Fibroblast of villous mesenchyme (primary cell): ENCODE data around the gene AOPEP. TPM values are rescaled to one million over a fixed set of nuclear protein-coding genes. Genes with fewer than 3 reads are reported as not detected.

Experiments used
- DNase-seq: peaks from one replicate; pipeline ENCODE4 v3.0.0-alpha.2; 2010; ENCODE audit warnings: low read depth
- H3K4me3 ChIP-seq: 2 replicates; pipeline ENCODE4 v1.5.1; 2011; ENCODE audit warnings: low read depth, mild to moderate bottlenecking, low read length
- CTCF ChIP-seq: IDR thresholded peaks from 2 replicates; pipeline ENCODE4 v1.5.1; 2012; ENCODE audit warnings: low read depth, mild to moderate bottlenecking, low read length; ENCODE audit not compliant: insufficient read depth
- total RNA-seq: library from RNA; depleted of rRNA; stranded (reverse); fragments of >200 nt; gene quantifications from 2 replicates; pipeline ENCODE4 v1.2.3, GENCODE V29; 2012

Gene AOPEP
- total RNA-seq, 1 donor = 153 TPM

DNA sequence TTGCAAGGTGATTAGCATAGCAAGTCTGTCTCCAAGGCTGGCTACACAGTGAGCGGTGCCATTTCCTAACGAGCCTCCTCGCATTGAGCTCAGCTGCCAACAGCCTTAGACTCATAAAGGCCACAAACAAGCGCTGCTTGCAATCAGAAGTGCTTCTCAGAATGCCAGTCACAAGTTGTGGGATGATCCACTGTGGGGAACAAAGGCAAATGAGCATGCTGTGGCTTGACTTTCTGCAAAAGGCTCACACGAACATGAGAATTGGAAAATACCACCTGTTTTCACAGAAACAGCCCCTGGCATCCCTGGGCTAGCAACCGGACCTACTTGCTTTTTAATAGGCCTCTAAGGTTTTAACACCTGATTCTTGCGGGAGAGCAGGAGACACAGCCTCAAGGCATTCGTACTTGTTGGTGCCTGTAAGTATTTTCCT lies 375.5 kb downstream of the AOPEP start:
- H3K4me3 ChIP-seq = no peak overlapping the region
- no peak for TF ChIP-seq CTCF
- no peak for DNase-seq

GRCh38 chr9:95102572-95102971 lies 376.1 kb downstream of the AOPEP start:
- TF ChIP-seq CTCF = no peak
- no peak for DNase-seq
- no peak overlapping the region for H3K4me3 ChIP-seq

DNA sequence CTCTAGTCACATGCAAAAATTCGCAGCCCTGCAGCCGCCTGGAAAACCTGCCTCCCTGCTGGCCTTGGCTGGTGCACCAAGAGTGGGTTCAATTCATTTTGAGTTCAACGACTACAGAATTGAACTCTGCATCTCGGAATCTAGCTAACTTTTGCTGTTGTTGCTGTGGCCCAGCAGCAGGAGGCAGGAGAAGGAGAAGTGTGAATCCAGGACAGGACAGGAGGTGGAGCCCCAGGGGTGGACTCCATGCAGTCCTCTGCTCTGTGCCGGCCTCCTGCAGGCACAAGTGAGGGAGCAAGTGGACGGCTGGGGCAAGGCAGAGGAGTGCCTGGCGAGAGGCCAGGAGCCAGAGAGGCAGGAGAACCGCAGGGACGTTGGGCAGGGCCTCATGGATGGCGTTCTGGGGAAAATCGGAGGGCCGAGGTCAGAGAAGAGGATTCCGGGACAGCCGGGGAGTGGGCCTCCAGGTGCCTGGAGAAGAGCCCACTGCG lies 376.8 kb downstream of the AOPEP start:
- peak; percentile 35 for TF ChIP-seq CTCF
- H3K4me3 ChIP-seq = no peak overlapping the region
- no peak for DNase-seq

GRCh38 chr9:95103871-95104580 lies 377.5 kb downstream of the AOPEP start:
- peak; percentile 66 for DNase-seq
- H3K4me3 ChIP-seq = no peak overlapping the region
- no peak for TF ChIP-seq CTCF

- DNase-seq = no peak
- TF ChIP-seq CTCF = no peak
- H3K4me3 ChIP-seq = no peak overlapping the region
Observed at GRCh38 chr9:95104581-95104960, 378.1 kb downstream of the AOPEP start.

- H3K4me3 ChIP-seq = no peak overlapping the region
- no peak for TF ChIP-seq CTCF
Observed at GRCh38 chr9:95104980-95105379, 378.5 kb downstream of the AOPEP start.

More at GRCh38 chr9:95104980-95105379, 378.5 kb downstream of the AOPEP start:
- DNase-seq = no peak
